Measurements from ENCODE around the gene TNIP3.

Gene TNIP3

DNA sequence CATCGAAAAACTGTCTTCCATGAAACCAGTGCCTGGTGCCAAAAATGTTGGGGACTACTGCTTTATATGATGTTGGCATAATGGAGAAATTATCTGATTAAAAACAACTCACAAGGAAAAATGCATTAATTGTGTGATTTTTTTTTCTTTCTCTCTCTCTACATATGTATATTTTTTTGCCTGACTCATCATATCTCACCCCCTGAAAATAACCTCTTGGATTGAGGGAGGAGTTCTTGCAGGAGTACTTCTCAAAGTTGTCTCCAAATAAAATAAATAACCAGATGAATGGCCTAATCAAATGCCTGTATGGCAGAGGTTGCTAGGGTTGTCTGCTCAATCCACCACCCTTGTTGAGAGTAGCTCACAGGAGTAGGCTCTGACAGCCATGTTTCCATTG lies 19.9 kb upstream of the TNIP3 start:
- Histone ChIP-seq H3K27me3 (no peaks in the 10 kb centered on the region), H3K27ac (no peak overlapping the region), H3K4me1 (ENCODE audit: control insufficient read depth in 1 of 2, insufficient read depth in 1 of 2, low read depth in 1 of 2, low read length in 1 of 2) (no peaks in the 10 kb centered on the region), H3K36me3 (no peaks in the 10 kb centered on the region), H3K4me3 (ENCODE audit: low read depth in 1 of 2, low read length in 1 of 2) (no peak overlapping the region), H3K9me3 (no peaks in the 10 kb centered on the region)
- TF ChIP-seq, protein P1, sequence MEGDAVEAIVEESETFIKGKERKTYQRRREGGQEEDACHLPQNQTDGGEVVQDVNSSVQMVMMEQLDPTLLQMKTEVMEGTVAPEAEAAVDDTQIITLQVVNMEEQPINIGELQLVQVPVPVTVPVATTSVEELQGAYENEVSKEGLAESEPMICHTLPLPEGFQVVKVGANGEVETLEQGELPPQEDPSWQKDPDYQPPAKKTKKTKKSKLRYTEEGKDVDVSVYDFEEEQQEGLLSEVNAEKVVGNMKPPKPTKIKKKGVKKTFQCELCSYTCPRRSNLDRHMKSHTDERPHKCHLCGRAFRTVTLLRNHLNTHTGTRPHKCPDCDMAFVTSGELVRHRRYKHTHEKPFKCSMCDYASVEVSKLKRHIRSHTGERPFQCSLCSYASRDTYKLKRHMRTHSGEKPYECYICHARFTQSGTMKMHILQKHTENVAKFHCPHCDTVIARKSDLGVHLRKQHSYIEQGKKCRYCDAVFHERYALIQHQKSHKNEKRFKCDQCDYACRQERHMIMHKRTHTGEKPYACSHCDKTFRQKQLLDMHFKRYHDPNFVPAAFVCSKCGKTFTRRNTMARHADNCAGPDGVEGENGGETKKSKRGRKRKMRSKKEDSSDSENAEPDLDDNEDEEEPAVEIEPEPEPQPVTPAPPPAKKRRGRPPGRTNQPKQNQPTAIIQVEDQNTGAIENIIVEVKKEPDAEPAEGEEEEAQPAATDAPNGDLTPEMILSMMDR (IDR thresholded peaks at IDR 0.05), result no peak

DNA sequence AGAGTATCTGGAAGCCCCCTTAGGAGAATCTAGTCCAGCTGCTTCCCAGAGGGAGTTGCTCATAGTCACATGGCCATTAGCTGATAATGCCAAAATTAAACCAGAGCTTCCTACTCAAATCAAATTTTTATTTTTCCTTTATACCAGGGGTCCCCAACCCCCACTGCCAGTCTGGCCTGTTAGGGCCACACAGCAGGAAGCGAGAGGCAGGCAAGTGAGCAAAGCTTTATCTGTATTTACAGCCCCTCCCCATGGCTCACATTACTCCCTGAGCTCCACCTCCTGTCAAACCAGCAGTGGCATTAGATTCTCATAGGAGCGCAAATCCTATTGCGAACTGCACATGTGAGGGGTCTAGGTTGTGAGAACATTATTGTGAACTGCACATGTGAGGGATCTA lies 19.2 kb upstream of the TNIP3 start:
- Histone ChIP-seq H3K36me3 (no peaks in the 10 kb centered on the region), H3K4me1 (ENCODE audit: control insufficient read depth in 1 of 2, insufficient read depth in 1 of 2, low read depth in 1 of 2, low read length in 1 of 2) (no peaks in the 10 kb centered on the region), H3K4me3 (ENCODE audit: low read depth in 1 of 2, low read length in 1 of 2) (no peak overlapping the region), H3K27ac (no peak overlapping the region), H3K27me3 (no peaks in the 10 kb centered on the region), H3K9me3 (no peaks in the 10 kb centered on the region)
- TF ChIP-seq, protein P1 (IDR thresholded peaks at IDR 0.05), result no peak

DNA sequence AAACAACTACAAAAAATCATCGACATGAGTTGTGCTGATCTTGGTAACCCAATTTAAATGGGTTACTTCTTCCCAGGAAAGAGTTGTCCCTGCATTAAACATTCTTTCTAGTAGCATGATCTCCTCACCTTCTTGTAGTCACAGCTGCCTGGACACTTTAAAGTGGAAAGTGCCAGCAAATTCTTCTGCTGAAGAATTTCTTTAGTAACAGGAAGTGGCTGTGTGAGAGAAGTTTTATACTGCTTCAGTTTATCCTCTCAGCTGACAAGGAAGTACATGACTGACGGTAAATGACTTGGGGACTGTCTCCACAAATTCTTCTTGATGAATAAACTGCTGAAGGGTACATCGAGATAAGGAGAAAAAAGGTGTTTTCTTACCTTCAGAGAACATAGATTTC lies 18.2 kb upstream of the TNIP3 start:
- Histone ChIP-seq H3K4me1 (ENCODE audit: control insufficient read depth in 1 of 2, insufficient read depth in 1 of 2, low read depth in 1 of 2, low read length in 1 of 2) (no peaks in the 10 kb centered on the region), H3K9me3 (no peaks in the 10 kb centered on the region), H3K27me3 (no peaks in the 10 kb centered on the region), H3K36me3 (no peaks in the 10 kb centered on the region), H3K4me3 (ENCODE audit: low read depth in 1 of 2, low read length in 1 of 2) (no peak overlapping the region), H3K27ac (no peak overlapping the region)
- TF ChIP-seq, protein P1 (IDR thresholded peaks at IDR 0.05), result no peak

- H3K36me3 ChIP-seq, result no peaks in the 10 kb centered on the region
- no peak overlapping the region for H3K4me3 ChIP-seq (ENCODE audit: low read depth in 1 of 2, low read length in 1 of 2)
- H3K27me3 ChIP-seq, result no peaks in the 10 kb centered on the region
- H3K4me1 ChIP-seq (ENCODE audit: control insufficient read depth in 1 of 2, insufficient read depth in 1 of 2, low read depth in 1 of 2, low read length in 1 of 2), result no peaks in the 10 kb centered on the region
- TF ChIP-seq, protein P1 (IDR thresholded peaks at IDR 0.05), result no peak
- H3K9me3 ChIP-seq, result no peaks in the 10 kb centered on the region
- H3K27ac ChIP-seq, result no peak overlapping the region
Measured at GRCh38 chr4:121181493-121181892, 17.4 kb upstream of the TNIP3 start.

DNA sequence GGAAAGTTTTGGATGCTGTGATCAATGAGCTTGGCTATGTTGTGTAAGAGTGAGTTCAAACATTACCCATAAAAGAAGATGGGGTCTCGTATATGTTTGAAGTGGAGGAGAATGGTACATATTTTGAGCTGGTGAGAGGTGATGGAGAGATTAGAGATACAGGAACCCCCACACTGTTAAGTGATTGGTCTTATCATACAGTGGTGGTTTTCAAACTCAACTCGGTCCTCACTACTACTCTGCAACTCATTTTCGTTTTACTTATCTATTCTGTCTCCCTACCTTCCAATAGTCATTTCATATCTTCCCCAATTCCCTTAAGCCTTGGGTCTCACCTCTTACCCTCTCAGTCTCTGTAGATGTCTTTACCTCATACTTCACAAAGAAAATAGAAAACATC lies 16.4 kb upstream of the TNIP3 start:
- TF ChIP-seq, protein P1 (IDR thresholded peaks at IDR 0.05), result no peak
- H3K4me3 ChIP-seq (ENCODE audit: low read depth in 1 of 2, low read length in 1 of 2), result no peak overlapping the region
- H3K4me1 ChIP-seq (ENCODE audit: control insufficient read depth in 1 of 2, insufficient read depth in 1 of 2, low read depth in 1 of 2, low read length in 1 of 2), result no peaks in the 10 kb centered on the region
- no peaks in the 10 kb centered on the region for H3K9me3 ChIP-seq
- H3K27me3 ChIP-seq, result no peaks in the 10 kb centered on the region
- no peak overlapping the region for H3K27ac ChIP-seq
- no peaks in the 10 kb centered on the region for H3K36me3 ChIP-seq
